22Rv1 (cell line): ENCODE measurements around the gene APLN.

ENCODE experiments used
- H3K27ac ChIP-seq: fragments of 450-650 bp; 2 replicates; pipeline ENCODE4 v1.5.1; 2017
- CTCF ChIP-seq: fragments of 450-650 bp; IDR thresholded peaks from 2 replicates; pipeline ENCODE4 v1.5.1; 2017; ENCODE audit warnings: mild to moderate bottlenecking
- ZFX ChIP-seq: fragments of 450-650 bp; IDR thresholded peaks from 2 replicates; pipeline ENCODE4 v1.6.1; 2017; ENCODE audit warnings: antibody characterized with exemption, borderline replicate concordance

The APLN gene

DNA sequence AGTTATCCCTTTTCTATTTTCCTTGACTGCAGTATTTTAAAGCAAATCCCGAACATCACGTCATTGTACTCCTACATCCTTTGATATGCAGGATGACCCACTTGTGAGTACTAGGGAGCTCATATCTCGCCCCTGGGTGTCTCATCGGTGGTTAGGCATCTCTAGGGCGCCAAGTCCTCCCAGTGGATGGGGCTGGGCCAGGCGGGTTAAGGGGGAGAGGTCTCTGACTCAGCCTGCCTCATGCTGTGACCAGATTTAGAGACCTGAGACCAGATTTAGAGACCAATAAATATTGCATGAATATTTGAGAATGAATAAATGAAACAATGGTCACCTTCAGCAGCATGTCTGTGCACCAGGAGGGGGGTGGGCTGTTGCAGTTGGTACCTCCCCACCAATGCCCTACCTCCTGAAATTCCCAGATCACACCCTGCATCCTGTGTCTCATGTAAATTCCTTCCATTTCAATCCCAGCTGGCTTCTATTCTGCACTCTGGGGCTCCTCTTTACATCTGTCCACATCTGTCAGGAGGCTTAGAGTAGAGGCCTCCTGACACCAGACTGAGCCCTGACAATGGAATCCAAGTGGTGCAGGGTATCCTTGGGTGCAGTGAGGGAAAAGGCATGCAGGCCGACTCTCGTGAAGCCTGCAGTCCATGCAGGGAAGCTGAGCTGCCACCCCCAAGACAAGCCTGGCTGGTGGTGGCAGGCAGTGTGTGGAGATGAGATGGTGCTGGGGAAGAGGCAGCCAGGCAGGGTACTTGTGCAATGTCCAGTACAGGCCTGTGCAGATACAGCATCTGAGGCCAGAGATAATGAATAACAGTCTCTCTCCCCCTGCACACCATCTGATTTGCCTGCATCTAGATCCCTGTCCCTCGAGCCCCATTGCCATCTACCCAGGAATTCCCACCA is 5.2 kb downstream of the APLN start:
- TF ChIP-seq CTCF: no peak
- no peak for TF ChIP-seq ZFX
- H3K27ac ChIP-seq: peak overlapping the region; percentile 99

GRCh38 chrX:129648514-129649267 is 6.1 kb downstream of the APLN start:
- no peak for TF ChIP-seq ZFX
- no peak for TF ChIP-seq CTCF
- peak overlapping the region; percentile 99 for H3K27ac ChIP-seq

DNA sequence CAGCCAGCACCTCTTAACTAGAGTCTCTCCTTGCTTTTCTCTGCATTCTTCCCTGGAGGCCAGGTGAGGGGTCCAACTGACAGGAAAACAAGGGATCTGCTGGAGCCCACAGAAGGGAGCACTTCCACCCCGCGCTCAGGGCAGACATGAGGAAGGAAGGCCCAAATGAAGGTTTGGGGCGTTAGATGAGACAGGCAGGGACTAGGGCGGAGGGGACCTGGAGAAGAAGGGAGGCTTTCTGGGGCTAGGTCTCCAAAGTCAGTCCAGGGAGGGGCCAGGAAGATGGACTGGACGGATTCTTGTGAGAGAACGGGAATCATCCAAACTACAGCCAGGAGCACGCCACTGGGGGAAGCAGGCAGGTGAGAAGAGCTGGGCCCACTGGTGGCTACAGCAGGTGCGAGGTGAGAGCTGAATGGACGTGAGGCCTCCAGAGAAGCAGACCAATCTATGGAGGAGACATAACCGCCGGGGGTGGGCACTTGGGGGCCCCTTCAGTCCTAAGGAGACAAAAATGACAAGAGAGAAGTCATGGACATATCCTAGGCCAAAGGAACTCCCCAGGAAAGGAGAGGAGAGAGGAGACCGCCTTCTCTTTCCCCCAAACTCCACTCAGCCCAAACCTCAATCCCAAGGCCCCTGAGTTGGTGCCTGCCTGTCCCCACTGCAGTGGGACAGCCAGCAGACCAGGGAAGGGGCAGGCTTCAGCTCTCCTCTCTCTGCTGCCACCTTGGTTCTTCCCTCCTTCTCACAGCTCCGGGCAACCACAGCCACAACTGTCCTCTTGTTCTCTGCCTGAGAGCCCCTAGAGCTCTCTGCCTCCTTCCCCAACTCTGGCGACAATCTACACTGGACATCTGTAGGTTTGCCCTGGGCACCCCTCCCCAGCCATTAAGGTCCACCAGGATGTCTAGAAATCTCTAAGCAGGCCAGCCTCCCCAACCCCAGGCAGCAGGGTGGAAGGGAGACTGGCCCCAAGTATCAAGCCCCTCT is 7.0 kb downstream of the APLN start:
- TF ChIP-seq ZFX (no peak), CTCF (no peak)
- H3K27ac ChIP-seq: peak overlapping the region; percentile 99

- H3K27ac ChIP-seq: peak overlapping the region; percentile 99
- TF ChIP-seq ZFX (no peak), CTCF (no peak)
Observed at GRCh38 chrX:129646566-129647417, 8.0 kb downstream of the APLN start.

DNA sequence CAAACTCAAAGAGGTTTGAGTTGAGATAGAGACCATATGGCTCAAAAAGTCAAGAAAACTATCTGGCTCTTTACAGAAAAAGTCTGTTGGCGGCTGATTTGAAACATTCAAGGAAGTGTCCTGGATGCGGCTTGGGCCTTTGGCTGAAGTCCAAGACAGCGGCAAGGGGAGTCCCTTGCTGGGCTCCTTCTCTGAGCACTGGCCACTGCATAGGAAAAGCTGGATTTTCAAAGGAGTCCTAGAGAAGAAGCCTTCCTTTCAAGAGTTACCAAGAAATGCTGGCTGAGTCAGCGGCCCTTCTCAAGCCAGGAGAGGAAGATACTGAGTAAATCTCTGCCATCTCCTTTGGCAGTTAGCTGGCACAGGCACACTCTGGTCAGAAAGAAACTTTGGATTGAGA is 12.1 kb downstream of the APLN start:
- H3K27ac ChIP-seq: peak overlapping the region; percentile 99
- TF ChIP-seq CTCF (no peak), ZFX (no peak)

DNA sequence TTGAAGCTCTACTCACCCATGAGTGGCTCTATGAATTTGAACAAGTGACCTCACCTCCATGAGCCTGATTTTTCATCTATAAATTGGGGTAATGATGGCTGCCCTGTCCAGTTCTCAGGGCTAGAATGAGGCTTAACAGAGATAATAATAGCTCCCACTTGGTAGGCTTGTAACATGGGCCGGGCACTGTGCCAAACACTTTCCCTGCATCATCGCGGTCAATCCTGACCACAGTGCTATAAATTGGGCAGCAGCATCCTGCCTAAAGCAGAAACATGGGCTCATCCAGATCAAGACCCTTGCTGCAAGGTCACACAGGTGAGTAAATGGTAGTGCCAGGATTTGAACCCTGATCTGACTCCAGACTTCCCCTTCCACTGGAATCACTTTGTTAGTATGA is 12.8 kb downstream of the APLN start:
- TF ChIP-seq CTCF (no peak), ZFX (no peak)
- no peak overlapping the region for H3K27ac ChIP-seq
